Stimulated activated CD4-positive, alpha-beta T cell treated with anti-CD3 and anti-CD28 coated beads, Interleukin-1b, Interleukin-23, amount 100 ng/mL, for 24 hours (primary cell): ENCODE measurements around the gene FAM118A.
A peak's percentile ranks its signal among the peaks of the same experiment; 100 is the strongest.
"Not testable (repeated sequence)": the region's sequence is repeated elsewhere in the genome, so short reads cannot be mapped to it uniquely, and the experiment has no call there.

Experiments used
- DNase-seq, 4 experiments: peaks; one replicate each; pipeline ENCODE4 v3.0.0-alpha.2; 2020; ENCODE audit warnings: low read depth in 4 of 4, low spot score in 1 of 4

The FAM118A gene

GRCh38 chr22:45309422-45310227 is at the start of gene FAM118A:
FAM118A (plus strand) TSS chr22:45309934; CDS start chr22:45322380, 12,446 bp downstream.
- peak; percentile 90 to 99 (median 93) for DNase-seq

- DNase-seq, result not testable (repeated sequence)
These were observed 49.4 kb upstream of the FAM118A start for GRCh38 chr22:45260395-45260759.

GRCh38 chr22:45261407-45262088 is 48.2 kb upstream of the FAM118A start:
- DNase-seq, result no peak

- no peak for DNase-seq
These were observed 47.4 kb upstream of the FAM118A start for GRCh38 chr22:45262195-45262930.

GRCh38 chr22:45262931-45263462 is 46.7 kb upstream of the FAM118A start:
- no peak for DNase-seq

GRCh38 chr22:45263463-45264269 is 46.1 kb upstream of the FAM118A start:
- DNase-seq, result no peak

- DNase-seq, result no peak
These were observed 44.2 kb upstream of the FAM118A start for GRCh38 chr22:45265535-45265934.

- no peak for DNase-seq
These were observed 41.4 kb upstream of the FAM118A start for GRCh38 chr22:45268167-45268957.

DNA sequence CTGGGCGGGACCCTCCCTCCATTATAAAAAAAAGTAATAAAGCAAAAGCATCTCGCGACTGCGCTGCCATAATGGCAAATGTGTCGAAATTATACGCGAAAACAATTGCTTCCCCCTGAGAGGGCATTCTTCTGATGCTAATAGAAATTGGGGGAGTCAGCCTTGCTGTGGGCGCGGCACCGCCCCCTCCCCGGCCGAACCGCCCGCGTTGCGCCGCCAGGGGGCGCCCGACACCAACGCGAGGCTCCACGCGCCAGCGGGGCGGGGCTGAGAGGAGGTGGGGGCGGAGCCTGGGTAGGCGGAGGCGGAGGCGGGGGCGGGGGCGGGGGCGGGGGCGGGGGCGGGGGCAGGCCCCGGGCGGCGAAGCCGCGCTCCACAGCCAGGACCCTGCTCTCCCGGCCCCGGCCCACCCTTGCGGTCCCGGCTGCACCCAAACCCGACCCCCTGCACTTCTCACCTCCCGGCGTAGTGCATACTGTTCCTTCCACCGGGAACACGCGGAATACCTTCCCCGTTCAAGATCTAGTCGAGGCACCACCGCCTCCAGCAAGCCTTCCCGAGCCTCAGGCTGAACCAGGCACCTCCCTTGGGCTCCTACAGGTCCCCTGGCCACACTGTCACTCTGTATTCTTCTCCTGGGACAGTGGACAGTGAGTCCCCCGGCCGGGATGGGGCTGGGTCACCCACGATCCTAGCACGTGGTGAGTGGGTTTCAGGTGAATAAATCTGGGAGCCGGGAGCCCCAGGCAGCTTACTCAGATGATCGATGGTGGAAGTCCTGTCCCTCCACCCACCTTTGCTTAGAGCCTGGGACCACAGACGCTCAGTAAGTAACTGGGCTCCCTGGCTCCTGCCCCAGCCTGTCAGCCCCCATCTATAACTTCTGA is 40.5 kb upstream of the FAM118A start:
- DNase-seq, result peak; percentile 67 to 85 (median 77)

- DNase-seq, result no peak
These were observed 39.4 kb upstream of the FAM118A start for GRCh38 chr22:45270095-45271020.

GRCh38 chr22:45271667-45272201 is 38.0 kb upstream of the FAM118A start:
- DNase-seq, result no peak

GRCh38 chr22:45272498-45272897 is 37.2 kb upstream of the FAM118A start:
- no peak for DNase-seq

DNA sequence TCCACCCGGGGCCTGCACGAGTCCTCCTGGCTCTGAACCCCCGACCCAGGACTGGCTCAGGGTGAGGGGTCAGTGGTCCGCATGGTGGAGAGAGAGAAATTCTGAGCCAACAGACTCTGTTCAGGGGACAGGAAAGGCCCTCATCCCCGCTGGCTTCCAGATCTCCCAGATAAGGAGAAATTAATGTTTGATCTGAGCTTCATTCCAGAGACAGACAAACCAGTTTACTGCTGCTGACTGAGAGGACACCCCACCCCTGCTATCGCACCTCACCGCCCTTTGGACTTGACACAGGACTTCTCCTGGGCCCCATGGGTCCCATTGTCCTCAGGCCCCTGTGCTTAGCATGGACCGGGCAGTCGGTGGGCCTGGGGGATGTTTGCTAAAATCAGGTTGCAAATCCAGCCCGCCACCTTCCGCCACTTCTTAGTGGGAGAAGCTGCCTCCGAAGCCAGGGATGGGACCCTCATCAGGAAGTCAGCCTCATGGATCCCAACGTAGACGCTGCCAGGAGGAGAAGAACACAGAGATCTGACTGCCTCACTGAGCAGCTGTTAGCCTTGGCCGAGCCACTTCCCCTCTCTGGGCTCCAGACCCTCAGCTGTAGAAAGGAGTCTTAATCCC is 36.2 kb upstream of the FAM118A start:
- no peak for DNase-seq

GRCh38 chr22:45276507-45277105 is 33.1 kb upstream of the FAM118A start:
- DNase-seq, result no peak

GRCh38 chr22:45277720-45278119 is 32.0 kb upstream of the FAM118A start:
- not testable (repeated sequence) for DNase-seq

DNA sequence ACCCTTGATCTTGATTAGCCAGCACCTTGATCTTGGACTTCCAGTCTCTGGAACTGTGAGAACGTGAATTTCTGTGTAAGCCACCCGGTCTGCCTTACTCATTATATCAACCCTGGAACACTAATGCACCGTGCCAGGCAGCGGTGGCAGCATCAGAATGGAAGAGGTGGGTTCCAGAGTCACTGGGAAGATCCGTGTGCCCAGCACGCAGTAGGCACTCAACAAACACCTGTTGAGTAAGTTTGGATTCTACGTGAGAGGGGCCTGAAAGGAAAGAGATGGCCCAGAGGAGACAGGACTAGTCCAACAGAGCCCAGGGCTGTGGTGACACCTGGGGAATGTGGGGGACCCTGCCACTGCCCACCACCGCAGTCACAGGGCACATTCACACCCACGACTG is 31.6 kb upstream of the FAM118A start:
- no peak for DNase-seq

- no peak for DNase-seq
These were observed 29.1 kb upstream of the FAM118A start for GRCh38 chr22:45280587-45280980.
